GM12864 (cell line): Measurements from ENCODE around the gene AMELY.
"Not testable (repeated sequence)": the region's sequence is repeated elsewhere in the genome, so short reads cannot be mapped to it uniquely, and the experiment has no call there.

ENCODE experiments used
- DNase-seq: peaks from one replicate; pipeline ENCODE4 v3.0.0-alpha.2; 2011; ENCODE audit warnings: low read depth
- H3K4me3 ChIP-seq: 2 replicates; pipeline ENCODE4 v1.5.1; 2011; ENCODE audit warnings: mild to moderate bottlenecking, low read depth, low read length, control low read depth
- CTCF ChIP-seq: IDR thresholded peaks from 2 replicates; pipeline ENCODE4 v1.5.1; 2011; ENCODE audit warnings: low read depth, mild to moderate bottlenecking, moderate library complexity, low read length, control low read depth, inconsistent platforms; ENCODE audit errors: missing control alignments

AMELY gene

GRCh38 chrY:6907591-6907990 is 4.0 kb downstream of the AMELY start:
- no peak overlapping the region for H3K4me3 ChIP-seq
- DNase-seq = no peak
- TF ChIP-seq CTCF = no peak

- DNase-seq, H3K4me3 ChIP-seq: not testable (repeated sequence)
These were observed 9.4 kb downstream of the AMELY start for GRCh38 chrY:6902116-6902515.

- DNase-seq = no peak
- TF ChIP-seq CTCF = no peak
- H3K4me3 ChIP-seq = no peak overlapping the region
These were observed 16.3 kb downstream of the AMELY start for GRCh38 chrY:6895236-6895635.

- no peak for DNase-seq
These were observed 17.1 kb downstream of the AMELY start for GRCh38 chrY:6894496-6894895.

GRCh38 chrY:6849384-6849783 is 62.2 kb downstream of the AMELY start:
- no peak overlapping the region for H3K4me3 ChIP-seq
- TF ChIP-seq CTCF = no peak
- DNase-seq = no peak

More at GRCh38 chrY:6894496-6894895, 17.1 kb downstream of the AMELY start:
- TF ChIP-seq CTCF = no peak
- H3K4me3 ChIP-seq = no peak overlapping the region

- H3K4me3 ChIP-seq, DNase-seq: not testable (repeated sequence)
These were observed 68.9 kb downstream of the AMELY start for GRCh38 chrY:6842650-6843049.
